Measurements from ENCODE around the gene C6orf15.

- TF ChIP-seq CTCF (IDR thresholded peaks at IDR 0.05): no peak
- TF ChIP-seq POLR2A (IDR thresholded peaks at IDR 0.05): no peak
- TF ChIP-seq POLR2AphosphoS5 (IDR thresholded peaks at IDR 0.05): no peak
Observed at GRCh38 chr6:31120151-31120915, 8.0 kb upstream of the C6orf15 start, which contains the start of gene CDSN.

Data from prostate gland (tissue), 2 donors.